WTC11 (cell line): ENCODE measurements around the gene PPP1R3E. TPM values are rescaled to one million over a fixed set of nuclear protein-coding genes. Genes with fewer than 3 reads are reported as not detected.

ENCODE experiments used
- ATAC-seq: fragments of 200-7000 bp; cut with Tn5 transposase; 2 replicates; pipeline ENCODE4 v1.10.0; 2021; ENCODE audit warnings: mild to moderate bottlenecking, moderate library complexity
- CTCF ChIA-PET: fragments of 300-600 bp; sonication (Branson Sonifier 250); formaldehyde crosslinking; loops from one replicate; lab custom pipeline; 2021; ENCODE audit warnings: antibody characterized with exemption; lab: Charles Lee
- POLR2A ChIA-PET: fragments of 350-600 bp; sonication (Branson Sonifier 250); formaldehyde crosslinking; loops from one replicate; lab custom pipeline; 2021; ENCODE audit warnings: antibody characterized with exemption; lab: Charles Lee
- DNase-seq: peaks from one replicate; pipeline ENCODE4 v3.0.0; 2021; ENCODE audit warnings: low spot score
- H3K27ac Mint-ChIP-seq: 2 replicates; pipeline ENCODE4 v1.8.0; 2021; ENCODE audit warnings: mixed read lengths
- H3K27me3 Mint-ChIP-seq: 2 replicates; pipeline ENCODE4 v1.8.0; 2021; ENCODE audit warnings: low read depth, mild to moderate bottlenecking, moderate library complexity, mixed read lengths
- H3K36me3 Mint-ChIP-seq: 2 replicates; pipeline ENCODE4 v1.8.0; 2021; ENCODE audit warnings: mixed read lengths
- H3K4me1 Mint-ChIP-seq: 2 replicates; pipeline ENCODE4 v1.8.0; 2022; ENCODE audit warnings: mixed read lengths
- H3K4me3 Mint-ChIP-seq: 2 replicates; pipeline ENCODE4 v1.8.0; 2021; ENCODE audit warnings: mild to moderate bottlenecking, moderate library complexity, mixed read lengths
- H3K9me3 Mint-ChIP-seq: 2 replicates; pipeline ENCODE4 v1.8.0; 2021; ENCODE audit warnings: mixed read lengths
- CDX4 ChIP-seq: fragments of 250-450 bp; sonication (Bioruptor Pico); IDR thresholded peaks from 2 replicates; pipeline ENCODE4 v1.9.0; 2021; ENCODE audit warnings: moderate library complexity, mild to moderate bottlenecking, inconsistent platforms, borderline replicate concordance
- CREB1 ChIP-seq: sonication (generic); formaldehyde crosslinking; IDR thresholded peaks from 2 replicates; pipeline ENCODE4 v1.8.0; 2023; ENCODE audit warnings: mild to moderate bottlenecking, missing genetic modification reagents
- ELF4 ChIP-seq: sonication (generic); formaldehyde crosslinking; IDR thresholded peaks from 2 replicates; pipeline ENCODE4 v1.8.1; 2022; ENCODE audit warnings: low read depth, mild to moderate bottlenecking, moderate library complexity, missing genetic modification reagents
- HMGA2 ChIP-seq: fragments of 250-450 bp; sonication (Bioruptor Pico); IDR thresholded peaks from 2 replicates; pipeline ENCODE4 v1.4.0; 2021; ENCODE audit warnings: mild to moderate bottlenecking, moderate library complexity
- JAZF1 ChIP-seq: fragments of 250-450 bp; sonication (Bioruptor Pico); IDR thresholded peaks from 2 replicates; pipeline ENCODE4 v1.9.0; 2021; ENCODE audit warnings: moderate library complexity, mild to moderate bottlenecking, inconsistent platforms
- KAT7 ChIP-seq: sonication (generic); formaldehyde crosslinking; IDR thresholded peaks from 2 replicates; pipeline ENCODE4 v1.8.1; 2023; ENCODE audit warnings: missing genetic modification reagents, mild to moderate bottlenecking, borderline replicate concordance
- MAX ChIP-seq: sonication (generic); formaldehyde crosslinking; IDR thresholded peaks from 2 replicates; pipeline ENCODE4 v1.8.0; 2022; ENCODE audit warnings: mild to moderate bottlenecking, missing genetic modification reagents
- NFATC4 ChIP-seq: fragments of 250-450 bp; sonication (Bioruptor Pico); IDR thresholded peaks from 2 replicates; pipeline ENCODE4 v1.9.0; 2021; ENCODE audit warnings: mild to moderate bottlenecking
- NR2C2 ChIP-seq: sonication (generic); formaldehyde crosslinking; IDR thresholded peaks from 2 replicates; pipeline ENCODE4 v1.8.0; 2022; ENCODE audit warnings: mild to moderate bottlenecking, missing genetic modification reagents
- RELA ChIP-seq: sonication (generic); formaldehyde crosslinking; IDR thresholded peaks from 2 replicates; pipeline ENCODE4 v1.8.1; 2022; ENCODE audit warnings: missing genetic modification reagents, mild to moderate bottlenecking, borderline replicate concordance
- TEAD1 ChIP-seq: sonication (generic); formaldehyde crosslinking; IDR thresholded peaks from 2 replicates; pipeline ENCODE4 v1.8.0; 2022; ENCODE audit warnings: mild to moderate bottlenecking, missing genetic modification reagents
- TP53 ChIP-seq: sonication (generic); formaldehyde crosslinking; IDR thresholded peaks from 2 replicates; pipeline ENCODE4 v1.8.1; 2023; ENCODE audit warnings: mild to moderate bottlenecking, missing genetic modification reagents
- ZMAT4 ChIP-seq: fragments of 250-450 bp; sonication (Bioruptor Pico); IDR thresholded peaks from 2 replicates; pipeline ENCODE4 v1.9.0; 2021; ENCODE audit warnings: mild to moderate bottlenecking
- ZNF219 ChIP-seq: sonication (generic); formaldehyde crosslinking; IDR thresholded peaks from 2 replicates; pipeline ENCODE4 v1.8.0; 2023; ENCODE audit warnings: missing genetic modification reagents, mild to moderate bottlenecking, borderline replicate concordance
- ZNF232 ChIP-seq: sonication (generic); formaldehyde crosslinking; IDR thresholded peaks from 2 replicates; pipeline ENCODE4 v1.8.0; 2022; ENCODE audit warnings: mild to moderate bottlenecking, missing genetic modification reagents
- ZNF281 ChIP-seq: sonication (generic); formaldehyde crosslinking; IDR thresholded peaks from 2 replicates; pipeline ENCODE4 v1.8.0; 2023; ENCODE audit warnings: mild to moderate bottlenecking, missing genetic modification reagents
- ZNF396 ChIP-seq: fragments of 250-450 bp; sonication (Bioruptor Pico); IDR thresholded peaks from 2 replicates; pipeline ENCODE4 v1.8.0; 2021; ENCODE audit warnings: mild to moderate bottlenecking, moderate library complexity, borderline replicate concordance
- ZNF416 ChIP-seq: fragments of 250-450 bp; sonication (Bioruptor Pico); IDR thresholded peaks from 2 replicates; pipeline ENCODE4 v1.9.0; 2021; ENCODE audit warnings: mild to moderate bottlenecking, inconsistent platforms
- ZNF423 ChIP-seq: fragments of 250-450 bp; sonication (Bioruptor Pico); IDR thresholded peaks from 2 replicates; pipeline ENCODE4 v2.1.2; 2022; ENCODE audit warnings: mild to moderate bottlenecking, moderate library complexity
- total RNA-seq: library from RNA; stranded (reverse); gene quantifications from 3 replicates; pipeline ENCODE4 v1.2.3, GENCODE V29; 2021
- TF ChIP-seq, protein P1 (sequence below): sonication (generic); formaldehyde crosslinking; IDR thresholded peaks from 2 replicates; pipeline ENCODE4 v1.8.1; 2022; ENCODE audit warnings: low read depth, missing genetic modification reagents, borderline replicate concordance
- TF ChIP-seq, protein P2 (sequence below): sonication (generic); formaldehyde crosslinking; IDR thresholded peaks from 2 replicates; pipeline ENCODE4 v1.8.1; 2022; ENCODE audit warnings: mild to moderate bottlenecking, missing genetic modification reagents, moderate library complexity, borderline replicate concordance
- TF ChIP-seq, protein P3 (sequence below): sonication (generic); formaldehyde crosslinking; IDR thresholded peaks from 2 replicates; pipeline ENCODE4 v1.8.1; 2022; ENCODE audit warnings: mild to moderate bottlenecking, moderate library complexity, missing genetic modification reagents

Gene PPP1R3E
- total RNA-seq, 1 experiment from 2014 or later: 7.4 TPM

DNA sequence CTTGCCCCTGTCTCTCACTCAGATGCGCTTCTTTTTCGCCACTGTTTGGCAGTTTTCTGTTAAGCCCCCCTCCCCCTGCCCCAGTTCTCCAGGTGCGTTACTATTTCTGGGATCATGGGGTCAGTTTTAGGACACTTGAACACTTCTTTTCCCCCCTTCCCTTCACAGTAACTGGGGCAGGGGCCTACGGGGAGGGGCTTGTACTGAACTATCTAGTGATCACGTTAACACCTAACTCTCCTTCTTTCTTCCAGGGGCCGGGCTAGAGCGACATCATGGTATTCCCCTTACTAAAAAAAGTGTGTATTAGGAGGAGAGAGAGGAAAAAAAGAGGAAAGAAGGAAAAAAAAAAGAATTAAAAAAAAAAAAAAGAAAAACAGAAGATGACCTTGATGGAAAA lies 22.3 kb upstream of the PPP1R3E start:
- Mint-ChIP-seq H3K27ac (no peak overlapping the region), H3K27me3 (no peaks in the 10 kb centered on the region; the same call in 1 of the 2 replicates), H3K36me3 (peaks cover 41% of the 10 kb centered on the region), H3K9me3 (no peaks in the 10 kb centered on the region), H3K4me1 (peaks cover 20% of the 10 kb centered on the region), H3K4me3 (no peak overlapping the region)
- no peak for TF ChIP-seq TP53 (CRISPR knock-in tag)
- TF ChIP-seq NFATC4: no peak
- TF ChIP-seq ZMAT4: no peak
- TF ChIP-seq, protein P1, sequence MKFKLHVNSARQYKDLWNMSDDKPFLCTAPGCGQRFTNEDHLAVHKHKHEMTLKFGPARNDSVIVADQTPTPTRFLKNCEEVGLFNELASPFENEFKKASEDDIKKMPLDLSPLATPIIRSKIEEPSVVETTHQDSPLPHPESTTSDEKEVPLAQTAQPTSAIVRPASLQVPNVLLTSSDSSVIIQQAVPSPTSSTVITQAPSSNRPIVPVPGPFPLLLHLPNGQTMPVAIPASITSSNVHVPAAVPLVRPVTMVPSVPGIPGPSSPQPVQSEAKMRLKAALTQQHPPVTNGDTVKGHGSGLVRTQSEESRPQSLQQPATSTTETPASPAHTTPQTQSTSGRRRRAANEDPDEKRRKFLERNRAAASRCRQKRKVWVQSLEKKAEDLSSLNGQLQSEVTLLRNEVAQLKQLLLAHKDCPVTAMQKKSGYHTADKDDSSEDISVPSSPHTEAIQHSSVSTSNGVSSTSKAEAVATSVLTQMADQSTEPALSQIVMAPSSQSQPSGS: no peak
- no peak for TF ChIP-seq ELF4 (CRISPR knock-in tag)
- TF ChIP-seq NR2C2 (CRISPR knock-in tag): no peak
- no peak for TF ChIP-seq MAX (CRISPR knock-in tag)
- TF ChIP-seq KAT7 (CRISPR knock-in tag): no peak
- no peak for TF ChIP-seq RELA (CRISPR knock-in tag)
- no peak for TF ChIP-seq TEAD1
- TF ChIP-seq CDX4 (CRISPR knock-in tag): no peak
- TF ChIP-seq ZNF416 (CRISPR knock-in tag): no peak
- TF ChIP-seq ZNF281 (CRISPR knock-in tag): no peak
- no peak for TF ChIP-seq ZNF396 (CRISPR knock-in tag)
- DNase-seq (no peak), ATAC-seq (no peak)
- POLR2A ChIA-PET: no interaction called here
- CTCF ChIA-PET: interaction anchor here (0.8 kb wide), 1 partner anchor 21 kb away, joined by 4 read pairs; no protein-coding TSS in a partner anchor

DNA sequence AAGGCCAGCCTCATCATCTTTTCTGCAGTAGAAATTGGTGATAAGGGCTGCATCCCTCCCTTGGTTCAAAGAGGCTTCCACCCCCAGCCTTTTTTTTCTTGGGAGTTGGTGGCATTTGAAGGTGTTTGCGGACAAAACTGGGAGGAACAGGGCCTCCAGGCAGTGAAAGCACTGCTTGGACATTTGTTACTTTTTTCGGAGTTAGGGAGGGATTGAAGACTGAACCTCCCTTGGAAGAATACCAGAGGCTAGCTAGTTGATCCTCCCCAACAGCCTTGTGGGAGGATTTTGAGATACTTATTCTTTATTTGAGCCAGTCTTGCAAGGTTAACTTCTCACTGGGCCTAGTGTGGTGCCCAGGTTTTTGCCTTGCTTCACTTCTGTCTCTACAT lies 21.8 kb upstream of the PPP1R3E start:
- H3K9me3 Mint-ChIP-seq: no peaks in the 10 kb centered on the region
- H3K27me3 Mint-ChIP-seq: no peaks in the 10 kb centered on the region
- ChIA-PET CTCF (interaction anchor here (0.8 to 1.7 kb wide), 2 partner anchors 21 to 55 kb away, joined by 4 to 7 read pairs; no protein-coding TSS in a partner anchor), POLR2A (no interaction called here)
- peaks cover 46% of the 10 kb centered on the region for H3K36me3 Mint-ChIP-seq
- TF ChIP-seq KAT7 (CRISPR knock-in tag): no peak
- TF ChIP-seq CREB1: no peak
- TF ChIP-seq ZNF423 (CRISPR knock-in tag): no peak
- TF ChIP-seq ZNF219 (CRISPR knock-in tag): no peak
- peaks cover 26% of the 10 kb centered on the region for H3K4me1 Mint-ChIP-seq
- no peak overlapping the region for H3K4me3 Mint-ChIP-seq
- ATAC-seq (no peak), DNase-seq (no peak)
- H3K27ac Mint-ChIP-seq: no peak overlapping the region

GRCh38 chr14:23323838-23324454 lies 21.3 kb upstream of the PPP1R3E start:
- Mint-ChIP-seq H3K9me3 (no peaks in the 10 kb centered on the region), H3K36me3 (peaks cover 46% of the 10 kb centered on the region), H3K27ac (peak overlapping the region; percentile 65; the same call in 1 of the 2 replicates), H3K4me3 (no peak overlapping the region), H3K27me3 (no peaks in the 10 kb centered on the region), H3K4me1 (peaks cover 26% of the 10 kb centered on the region)
- ATAC-seq (no peak), DNase-seq (no peak)
- CTCF ChIA-PET: interaction anchor here (1.3 to 1.7 kb wide), 2 partner anchors 56 to 59 kb away, joined by 3 to 7 read pairs; no protein-coding TSS in a partner anchor
- POLR2A ChIA-PET: no interaction called here
- TF ChIP-seq MAX (CRISPR knock-in tag): no peak
- TF ChIP-seq, protein P2, sequence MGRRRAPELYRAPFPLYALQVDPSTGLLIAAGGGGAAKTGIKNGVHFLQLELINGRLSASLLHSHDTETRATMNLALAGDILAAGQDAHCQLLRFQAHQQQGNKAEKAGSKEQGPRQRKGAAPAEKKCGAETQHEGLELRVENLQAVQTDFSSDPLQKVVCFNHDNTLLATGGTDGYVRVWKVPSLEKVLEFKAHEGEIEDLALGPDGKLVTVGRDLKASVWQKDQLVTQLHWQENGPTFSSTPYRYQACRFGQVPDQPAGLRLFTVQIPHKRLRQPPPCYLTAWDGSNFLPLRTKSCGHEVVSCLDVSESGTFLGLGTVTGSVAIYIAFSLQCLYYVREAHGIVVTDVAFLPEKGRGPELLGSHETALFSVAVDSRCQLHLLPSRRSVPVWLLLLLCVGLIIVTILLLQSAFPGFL (CRISPR knock-in tag): no peak
- TF ChIP-seq, protein P3, sequence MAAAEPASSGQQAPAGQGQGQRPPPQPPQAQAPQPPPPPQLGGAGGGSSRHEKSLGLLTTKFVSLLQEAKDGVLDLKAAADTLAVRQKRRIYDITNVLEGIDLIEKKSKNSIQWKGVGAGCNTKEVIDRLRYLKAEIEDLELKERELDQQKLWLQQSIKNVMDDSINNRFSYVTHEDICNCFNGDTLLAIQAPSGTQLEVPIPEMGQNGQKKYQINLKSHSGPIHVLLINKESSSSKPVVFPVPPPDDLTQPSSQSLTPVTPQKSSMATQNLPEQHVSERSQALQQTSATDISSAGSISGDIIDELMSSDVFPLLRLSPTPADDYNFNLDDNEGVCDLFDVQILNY (CRISPR knock-in tag): no peak
- no peak for TF ChIP-seq HMGA2 (CRISPR knock-in tag)
- TF ChIP-seq ZNF232 (CRISPR knock-in tag): no peak
- TF ChIP-seq JAZF1: no peak
